K562 (cell line): ENCODE data around the gene SOBP. TPM values are rescaled to one million over a fixed set of nuclear protein-coding genes. Genes with fewer than 3 reads are reported as not detected.
"Not testable (repeated sequence)": the region's sequence is repeated elsewhere in the genome, so short reads cannot be mapped to it uniquely, and the experiment has no call there.

ENCODE experiments used
- ATAC-seq: fragments of 200-7000 bp; cut with Tn5 transposase; 3 replicates; pipeline ENCODE4 v1.9.1; 2020; ENCODE audit warnings: moderate library complexity
- BruUV-seq: library from RNA; stranded (reverse); fragments of 400-500 nt; replicated peaks from 2 replicates; lab custom pipeline; 2021; lab: Mats Ljungman, UMichigan
- CTCF ChIA-PET: fragments of 300-600 bp; formaldehyde crosslinking; extraction: SDS; loops from one replicate; lab custom pipeline; 2021; ENCODE audit warnings: low intra/inter-chr PET ratio; lab: Yijun Ruan, JAX
- POLR2A ChIA-PET: fragments of 300-600, 350-650 bp; sonication (Branson Sonifier 250); formaldehyde crosslinking; extraction: SDS; loops from one replicate; lab custom pipeline; 2021; ENCODE audit warnings: antibody characterized with exemption, inconsistent platforms; lab: Yijun Ruan, JAX
- DNase-seq, 4 experiments: peaks; one replicate each; pipeline versions ENCODE4 v3.0.0 to v3.0.0-alpha.2; 2011 to 2018; ENCODE audit warnings: low spot score in 3 of 4, mixed read lengths in 3 of 4; ENCODE audit errors: extremely low read depth in 1 of 4
- FAIRE-seq: peaks from 2 replicates; lab custom pipeline; 2011; peaks lifted over from hg19 to GRCh38; lab: Jason Lieb, UNC
- H2AFZ ChIP-seq: 2 replicates; pipeline ENCODE4 v1.6.0; 2011; ENCODE audit warnings: low read depth, low read length, control low read depth, inconsistent platforms
- H3K27ac ChIP-seq: fragments of 200-600 bp; 3 replicates; pipeline ENCODE4 v1.8.0; 2011; ENCODE audit warnings: low read depth, mild to moderate bottlenecking, control low read depth, inconsistent platforms, low read length, moderate library complexity, mixed read lengths; ENCODE audit errors: extremely low read depth
- H3K27me3 ChIP-seq, 2 experiments: fragments of 300-600 bp in 1 of 2; 2 replicates in 1 of 2; 3 replicates in 1 of 2; pipeline versions ENCODE4 v1.6.0 to v1.8.0; 2011; ENCODE audit warnings: inconsistent platforms in 2 of 2, low read length in 2 of 2, mild to moderate bottlenecking in 1 of 2, mixed read lengths in 1 of 2, moderate library complexity in 1 of 2; ENCODE audit not compliant: control insufficient read depth in 2 of 2, insufficient read depth in 2 of 2
- H3K36me3 ChIP-seq: fragments of 300-600 bp; 3 replicates; pipeline ENCODE4 v1.8.0; 2011; ENCODE audit warnings: mild to moderate bottlenecking, low read length, inconsistent platforms; ENCODE audit not compliant: control insufficient read depth, insufficient read depth
- H3K4me1 ChIP-seq, 2 experiments: fragments of 200-600 bp in 1 of 2; replicated peaks in 1 of 2; 2 replicates in 1 of 2; 3 replicates in 1 of 2; pipeline versions ENCODE4 v1.5.1 to v1.8.0; 2011; ENCODE audit warnings: inconsistent platforms in 2 of 2, low read length in 2 of 2, mild to moderate bottlenecking in 1 of 2, mixed read lengths in 1 of 2, moderate library complexity in 1 of 2; ENCODE audit not compliant: control insufficient read depth in 2 of 2, insufficient read depth in 2 of 2
- H3K4me2 ChIP-seq: 2 replicates; pipeline ENCODE4 v1.6.1; 2011; ENCODE audit warnings: low read length, control low read depth, inconsistent platforms, mixed read lengths; ENCODE audit not compliant: insufficient read depth
- H3K4me3 ChIP-seq: fragments of 200-600 bp; sonication (generic), shearing (Covaris generic); 2 replicates; pipeline ENCODE4 v1.5.1; 2016; ENCODE audit warnings: control low read depth, inconsistent platforms
- H3K79me2 ChIP-seq: fragments of 200-600 bp; 3 replicates; pipeline ENCODE4 v1.8.0; 2011; ENCODE audit warnings: low read length, inconsistent platforms; ENCODE audit not compliant: control insufficient read depth, insufficient read depth
- H3K9ac ChIP-seq, 2 experiments: 2 replicates each; pipeline versions ENCODE4 v1.6.0 to v1.6.1; 2011; ENCODE audit warnings: low read depth in 2 of 2, low read length in 2 of 2, control low read depth in 1 of 2, inconsistent platforms in 1 of 2, mild to moderate bottlenecking in 1 of 2, mixed read lengths in 1 of 2; ENCODE audit not compliant: insufficient read depth in 1 of 2
- H3K9me1 ChIP-seq: one replicate; pipeline ENCODE4 v1.6.0; 2011; ENCODE audit warnings: inconsistent platforms, mild to moderate bottlenecking, low read length, moderate library complexity; ENCODE audit not compliant: control insufficient read depth, insufficient read depth
- H3K9me3 ChIP-seq: replicated peaks from 2 replicates; pipeline ENCODE4 v1.5.1; 2011; ENCODE audit warnings: low read depth, low read length, inconsistent platforms; ENCODE audit not compliant: control insufficient read depth, insufficient read depth
- H4K20me1 ChIP-seq: replicated peaks from 2 replicates; pipeline ENCODE4 v1.6.1; 2011; ENCODE audit warnings: low read length, inconsistent platforms, mixed read lengths; ENCODE audit not compliant: control insufficient read depth, insufficient read depth
- WGBS: fragments of 100-300 bp; shearing (Covaris generic); methylation state at CpG from one replicate; pipeline ENCODE4 v1.1.6; 2016; ENCODE audit warnings: low coverage, mixed read lengths; ENCODE audit not compliant: insufficient coverage; ENCODE audit errors: missing lambda C conversion rate; 5-methylcytosine and 5-hydroxymethylcytosine counted together
- in situ Hi-C: fragments of 300-500 bp; cut with MboI; formaldehyde crosslinking; loops from 4 replicates; pipeline ENCODE4 v1.15.0; 2018; ENCODE audit warnings: inconsistent platforms, mixed read lengths
- intact Hi-C: fragments of 100-400 bp; cut with micrococcal nuclease; formaldehyde crosslinking; loops from 2 replicates; pipeline ENCODE4 v1.14.2; 2022
- polyA plus RNA-seq, 8 experiments: library from polyadenylated mRNA; depleted of rRNA in 4 of 8; stranded (reverse) in 5 of 8; unstranded in 3 of 8; fragments of >200 nt; fragmentation: Nextera tagmentation in 2 of 8; fragmentation: Illumina TruSeq in 1 of 8; extraction: Ambion mirVana in 2 of 8; extraction: Trizol in 1 of 8; gene quantifications; 2 replicates each; pipeline versions ENCODE4 v1.2.1 to v1.2.3, GENCODE V29; 2011 to 2014; ENCODE audit warnings: inconsistent platforms in 1 of 8, missing spikeins in 1 of 8
- total RNA-seq, 7 experiments: library from RNA; depleted of rRNA in 6 of 7; stranded (reverse); fragments of >200 nt in 6 of 7; fragmentation: Illumina TruSeq in 2 of 7; extraction: Trizol in 2 of 7; gene quantifications; 2 replicates each; pipeline versions ENCODE4 v1.2.1 to v1.2.3, GENCODE V29; 2011 to 2021; ENCODE audit warnings: low replicate concordance in 1 of 7
- TF ChIP-seq, protein P1 (sequence below): fragments of 450-650 bp; IDR thresholded peaks from 2 replicates; pipeline ENCODE4 v1.6.1; 2016; ENCODE audit warnings: antibody characterized with exemption

SOBP gene
- total and polyA plus RNA-seq, 9 of the 15 experiments (the other 6 are each of a cell fraction or from before 2014, with no cell fraction given) = 0.16 TPM; not detected in 8

- no peaks in the 10 kb centered on the region for H3K36me3 ChIP-seq
- BruUV-seq = no TSS peak
- no peaks in the 10 kb centered on the region for H3K9me1 ChIP-seq
- no peaks in the 10 kb centered on the region for H3K4me1 ChIP-seq
- H4K20me1 ChIP-seq = no peaks in the 10 kb centered on the region
- no peak overlapping the region for H3K4me3 ChIP-seq
- no peaks in the 10 kb centered on the region for H3K79me2 ChIP-seq
- H3K9me3 ChIP-seq = no peaks in the 10 kb centered on the region
- intact Hi-C loops (no loop called here), in situ Hi-C loops (no loop called here)
- WGBS = 5% methylated on average over 4 of the region's 4 CpGs
- ChIA-PET POLR2A (no interaction called here), CTCF (no interaction called here)
- TF ChIP-seq, protein P1, sequence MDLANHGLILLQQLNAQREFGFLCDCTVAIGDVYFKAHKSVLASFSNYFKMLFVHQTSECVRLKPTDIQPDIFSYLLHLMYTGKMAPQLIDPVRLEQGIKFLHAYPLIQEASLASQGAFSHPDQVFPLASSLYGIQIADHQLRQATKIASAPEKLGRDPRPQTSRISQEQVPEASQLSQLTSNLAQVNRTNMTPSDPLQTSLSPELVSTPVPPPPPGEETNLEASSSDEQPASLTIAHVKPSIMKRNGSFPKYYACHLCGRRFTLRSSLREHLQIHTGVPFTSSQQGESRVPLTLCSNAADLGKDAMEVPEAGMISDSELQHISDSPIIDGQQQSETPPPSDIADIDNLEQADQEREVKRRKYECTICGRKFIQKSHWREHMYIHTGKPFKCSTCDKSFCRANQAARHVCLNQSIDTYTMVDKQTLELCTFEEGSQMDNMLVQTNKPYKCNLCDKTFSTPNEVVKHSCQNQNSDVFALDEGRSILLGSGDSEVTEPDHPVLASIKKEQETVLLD = no peak
- ATAC-seq = no peak
- H3K9ac ChIP-seq = no peak overlapping the region
- peaks cover 20 to 31% of the 10 kb centered on the region in 2 experiments for H3K27me3 ChIP-seq
- H2AFZ ChIP-seq = no peak overlapping the region
- no peak overlapping the region for H3K27ac ChIP-seq
- no peak for DNase-seq
- H3K4me2 ChIP-seq = no peak overlapping the region
- FAIRE-seq = no peak
These were observed 61.0 kb downstream of the SOBP start for GRCh38 chr6:107550906-107551305.

GRCh38 chr6:107553121-107553520, 63.2 kb downstream of the SOBP start:
- H3K4me1 ChIP-seq, BruUV-seq, H3K9me3 ChIP-seq, H3K9ac ChIP-seq, H4K20me1 ChIP-seq, H3K27ac ChIP-seq, H2AFZ ChIP-seq, CTCF ChIA-PET, intact Hi-C loops, H3K4me2 ChIP-seq, ATAC-seq, in situ Hi-C loops, FAIRE-seq, H3K79me2 ChIP-seq, H3K36me3 ChIP-seq, DNase-seq, H3K4me3 ChIP-seq, H3K9me1 ChIP-seq: not testable (repeated sequence)
- POLR2A ChIA-PET = interaction anchor here (1.1 kb wide), 1 partner anchor 9 kb away, joined by 4 read pairs; no protein-coding TSS in a partner anchor
- 2% methylated on average over 6 of the region's 6 CpGs for WGBS
- H3K27me3 ChIP-seq = peaks cover 18 to 27% of the 10 kb centered on the region in 2 experiments
